HEK293 (cell line): Measurements from ENCODE around the gene KCNMA1.

ENCODE experiments used
- BCL6B ChIP-seq: fragments of 450-650 bp; formaldehyde crosslinking; IDR thresholded peaks from 2 replicates; pipeline ENCODE4 v1.5.1; 2017; ENCODE audit warnings: missing biosample characterization, missing genetic modification characterization
- CTCF ChIP-seq: fragments of 450-650 bp; formaldehyde crosslinking; IDR thresholded peaks from 2 replicates; pipeline ENCODE4 v1.5.1; 2016; ENCODE audit warnings: missing biosample characterization, missing genetic modification characterization
- KLF1 ChIP-seq: fragments of 450-650 bp; formaldehyde crosslinking; IDR thresholded peaks from 2 replicates; pipeline ENCODE4 v1.5.1; 2016; ENCODE audit warnings: missing biosample characterization, missing genetic modification characterization
- PRDM10 ChIP-seq: fragments of 450-650 bp; formaldehyde crosslinking; IDR thresholded peaks from 2 replicates; pipeline ENCODE4 v1.5.1; 2016; ENCODE audit warnings: missing biosample characterization, missing genetic modification characterization
- REST ChIP-seq: fragments of 450-650 bp; formaldehyde crosslinking; IDR thresholded peaks from 2 replicates; pipeline ENCODE4 v1.5.1; 2016; ENCODE audit warnings: missing biosample characterization, missing genetic modification characterization
- SP3 ChIP-seq: fragments of 450-650 bp; formaldehyde crosslinking; IDR thresholded peaks from 2 replicates; pipeline ENCODE4 v1.5.1; 2016; ENCODE audit warnings: missing biosample characterization, missing genetic modification characterization
- YY1 ChIP-seq: fragments of 450-650 bp; formaldehyde crosslinking; IDR thresholded peaks from 2 replicates; pipeline ENCODE4 v1.5.1; 2018; ENCODE audit warnings: missing biosample characterization, missing genetic modification characterization
- ZNF132 ChIP-seq: fragments of 450-650 bp; formaldehyde crosslinking; IDR thresholded peaks from 2 replicates; pipeline ENCODE4 v1.5.1; 2017; ENCODE audit warnings: missing biosample characterization, missing genetic modification characterization, borderline replicate concordance
- ZNF138 ChIP-seq: fragments of 450-650 bp; formaldehyde crosslinking; IDR thresholded peaks from 2 replicates; pipeline ENCODE4 v1.5.1; 2016; ENCODE audit warnings: missing biosample characterization, missing genetic modification characterization, borderline replicate concordance
- ZNF175 ChIP-seq: fragments of 450-650 bp; formaldehyde crosslinking; IDR thresholded peaks from 2 replicates; pipeline ENCODE4 v1.5.1; 2016; ENCODE audit warnings: missing biosample characterization, missing genetic modification characterization
- ZNF571 ChIP-seq: fragments of 450-650 bp; formaldehyde crosslinking; IDR thresholded peaks from 2 replicates; pipeline ENCODE4 v1.5.0; 2017; ENCODE audit warnings: missing biosample characterization, missing genetic modification characterization
- ZNF610 ChIP-seq: fragments of 450-650 bp; formaldehyde crosslinking; IDR thresholded peaks from 2 replicates; pipeline ENCODE4 v1.5.1; 2016; ENCODE audit warnings: missing biosample characterization, missing genetic modification characterization, borderline replicate concordance

GRCh38 chr10:77359287-77359691, 278.3 kb downstream of the KCNMA1 start:
- TF ChIP-seq ZNF571 (no peak), CTCF (tag by site-specific recombination) (no peak), ZNF610 (tag by site-specific recombination) (no peak), SP3 (tag by site-specific recombination) (no peak), ZNF138 (tag by site-specific recombination) (no peak), ZNF132 (no peak), KLF1 (tag by site-specific recombination) (no peak), ZNF175 (tag by site-specific recombination) (no peak), PRDM10 (tag by site-specific recombination) (no peak), BCL6B (no peak), REST (no peak), YY1 (tag by site-specific recombination) (no peak)
